Adrenal gland (tissue), 19 donors: Measurements from ENCODE around the gene CHIC2. TPM values are rescaled to one million over a fixed set of nuclear protein-coding genes. Genes with fewer than 3 reads are reported as not detected.
"Not testable (repeated sequence)": the region's sequence is repeated elsewhere in the genome, so short reads cannot be mapped to it uniquely, and the experiment has no call there.

Experiments used
- DNase-seq, 7 donors: peaks; one replicate each; pipeline ENCODE4 v3.0.0-alpha.2; 2019 to 2020
- H3K27ac ChIP-seq, 5 donors: fragments of 200-600 bp; sonication (generic) in 4 of 5; 1 replicate in 3 of 5; 2 replicates in 2 of 5; pipeline versions ENCODE4 v1.5.1 to v1.8.0; 2016 to 2020; ENCODE audit warnings: mild to moderate bottlenecking in 1 of 5
- H3K27me3 ChIP-seq: fragments of 200-600 bp; 2 replicates; pipeline ENCODE4 v1.8.0; 2021
- H3K36me3 ChIP-seq, 2 donors: fragments of 200-600 bp; replicated peaks in 1 of 2; 1 replicate in 1 of 2; 2 replicates in 1 of 2; pipeline versions ENCODE4 v1.5.1 to v1.8.0; 2018 to 2022
- H3K4me1 ChIP-seq, 2 donors: fragments of 200-600 bp; replicated peaks in 1 of 2; 1 replicate in 1 of 2; 2 replicates in 1 of 2; pipeline versions ENCODE4 v1.5.1 to v1.8.0; 2018 to 2021
- H3K4me3 ChIP-seq, 4 donors: fragments of 200-600 bp; sonication (generic) in 3 of 4; one replicate each; pipeline ENCODE4 v1.5.1; 2016 to 2018
- H3K9me3 ChIP-seq, 3 donors: fragments of 200-600 bp; sonication (generic) in 1 of 3; replicated peaks in 1 of 3; 1 replicate in 2 of 3; 2 replicates in 1 of 3; pipeline versions ENCODE4 v1.5.1 to v1.8.0; 2016 to 2021
- CTCF ChIP-seq, 6 experiments: fragments of 450-650 bp in 4 of 6; fragments of 200-600 bp in 2 of 6; sonication (generic) in 1 of 6; IDR thresholded peaks; 1 replicate in 5 of 6; 2 replicates in 1 of 6; pipeline versions ENCODE4 v1.5.1 to v1.8.0; 2016 to 2021; ENCODE audit warnings: antibody characterized with exemption in 6 of 6, mild to moderate bottlenecking in 2 of 6, moderate library complexity in 1 of 6
- POLR2A ChIP-seq, 2 donors: fragments of 450-650 bp; IDR thresholded peaks; one replicate each; pipeline ENCODE4 v1.6.1; 2017; ENCODE audit warnings: antibody characterized with exemption in 2 of 2, mild to moderate bottlenecking in 2 of 2, moderate library complexity in 1 of 2
- WGBS, 4 donors: extraction: QIAGEN DNeasy Blood & Tissue Kit in 2 of 4; methylation state at CpG; one replicate each; pipeline versions ENCODE4 v1.1.5 to v1.1.7; 2013 to 2017; 5-methylcytosine and 5-hydroxymethylcytosine counted together
- intact Hi-C, 2 donors: fragments of 100-400 bp; cut with DNase I; formaldehyde crosslinking; loops; one replicate each; pipeline versions ENCODE4 v1.14.1 to v1.15.0; 2022 to 2023
- long read RNA-seq, 10 donors: library from polyadenylated mRNA in 3 of 10; unstranded in 2 of 10; stranded (forward) in 1 of 10; transcript quantifications; one replicate each; pipeline ENCODE4 v2.0.0 and lab custom pipeline, GENCODE V29; 2021 to 2026
- polyA plus RNA-seq, 3 donors: library from polyadenylated mRNA; stranded (reverse); fragments of 200-250 nt in 2 of 3; fragments of 350-450 nt in 1 of 3; fragmentation: Illumina TruSeq in 1 of 3; extraction: RNeasy Lipid Tissue Mini Kit (QIAGEN cat#74804) in 1 of 3; gene quantifications; one replicate each; pipeline ENCODE4 v1.2.3, GENCODE V29; 2013 to 2014
- total RNA-seq, 9 donors: library from RNA; depleted of rRNA in 4 of 9; stranded (reverse); fragments of >200 nt in 4 of 9; fragments of 120-200 nt in 1 of 9; fragmentation: NEBNext Ultra II Directional in 1 of 9; extraction: Animal tissue kit (Norgen Biotek cat#: 25700) in 1 of 9; gene quantifications; one replicate each; pipeline versions ENCODE4 v1.1.0 to v1.2.4, GENCODE V29; 2013 to 2023
- donor health status: healthy with polysubstance abuse.
- donor health status: Bipolar disorder and iron deficiency.
- donor health status: DM: yes; HTN: yes; CAD: no.
- donor health status: DM: no; HTN: no; CAD: no.
- donor health status: DM: no; HTN: no; CAD: no.
- donor health status: DM: yes; HTN: yes; CAD: no.

Gene CHIC2
- total RNA-seq (10 to 100 TPM; 19.7 to 68.0 (median 29.0) TPM), polyA plus RNA-seq (10 to 100 TPM in 2 of 3 donors, 1 to 10 TPM in 1; 9.7 to 18.6 (median 14.6) TPM)
- long read RNA-seq, donor 1, transcript CHIC2-201 (6 exons, 1,194 nt), result major isoform, 10 of 10 reads
- long read RNA-seq, donor 1, partial matches to known transcripts, result 0 of 10 reads
- long read RNA-seq, donor 1, other reads (novel, unspliced or antisense), result 0 of 10 reads
- long read RNA-seq, donor 2, transcript CHIC2-201 (6 exons, 1,194 nt), result major isoform, 18 of 18 reads
- long read RNA-seq, donor 2, partial matches to known transcripts, result 0 of 18 reads
- long read RNA-seq, donor 2, other reads (novel, unspliced or antisense), result 0 of 18 reads
- long read RNA-seq, donor 3, transcript CHIC2-201 (6 exons, 1,194 nt), result major isoform, 12 of 12 reads
- long read RNA-seq, donor 3, partial matches to known transcripts, result 0 of 12 reads
- long read RNA-seq, donor 3, other reads (novel, unspliced or antisense), result 0 of 12 reads
- long read RNA-seq, donor 4, transcript CHIC2-201 (6 exons, 1,194 nt), result major isoform, 26 of 29 reads
- long read RNA-seq, donor 4, partial matches to known transcripts, result 1 of 29 reads
- long read RNA-seq, donor 4, other reads (novel, unspliced or antisense), result 1 of 29 reads
- long read RNA-seq, donor 5, transcript CHIC2-201 (6 exons, 1,194 nt), result major isoform, 46 of 55 reads
- long read RNA-seq, donor 5, partial matches to known transcripts, result 0 of 55 reads
- long read RNA-seq, donor 5, other reads (novel, unspliced or antisense), result 5 of 55 reads
- long read RNA-seq, donor 6, transcript CHIC2-201 (6 exons, 1,194 nt), result major isoform, 16 of 20 reads
- long read RNA-seq, donor 6, partial matches to known transcripts, result 0 of 20 reads
- long read RNA-seq, donor 6, other reads (novel, unspliced or antisense), result 3 of 20 reads
- long read RNA-seq, donor 7, transcript CHIC2-201 (6 exons, 1,194 nt), result major isoform, 9 of 9 reads
- long read RNA-seq, donor 7, partial matches to known transcripts, result 0 of 9 reads
- long read RNA-seq, donor 7, other reads (novel, unspliced or antisense), result 0 of 9 reads
- long read RNA-seq, donor 8, transcript CHIC2-201 (6 exons, 1,194 nt), result major isoform, 10 of 10 reads
- long read RNA-seq, donor 8, partial matches to known transcripts, result 0 of 10 reads
- long read RNA-seq, donor 8, other reads (novel, unspliced or antisense), result 0 of 10 reads
- long read RNA-seq, donor 9, transcript CHIC2-201 (6 exons, 1,194 nt), result major isoform, 14 of 14 reads
- long read RNA-seq, donor 9, partial matches to known transcripts, result 0 of 14 reads
- long read RNA-seq, donor 9, other reads (novel, unspliced or antisense), result 0 of 14 reads
- long read RNA-seq, donor 10, transcript CHIC2-201 (6 exons, 1,194 nt), result major isoform, 10 of 10 reads
- long read RNA-seq, donor 10, partial matches to known transcripts, result 0 of 10 reads
- long read RNA-seq, donor 10, other reads (novel, unspliced or antisense), result 0 of 10 reads

GRCh38 chr4:54064317-54065111 is at the start of gene CHIC2:
CHIC2 (minus strand) TSS chr4:54064605; CDS start chr4:54064300, 305 bp downstream.
- peak; percentile 97 to 99 for TF ChIP-seq POLR2A (IDR thresholded peaks at IDR 0.05)
- TF ChIP-seq CTCF (IDR thresholded peaks at IDR 0.05), result peak in 1 of 6 experiments; percentile 1
- Histone ChIP-seq H3K4me1 (peaks cover 26 to 47% of the 10 kb centered on the region in 2 donors), H3K4me3 (peak within 1 kb of the TSS; percentile 85 to 98 (median 94)), H3K27ac (peak within 1 kb of the TSS; percentile 87 to 99 (median 94)), H3K9me3 (no peaks in the 10 kb centered on the region), H3K36me3 (no peaks in the 10 kb centered on the region), H3K27me3 (no peaks in the 10 kb centered on the region)
- intact Hi-C loops, result no loop called here
- 0 to 4% (median 1%) methylated on average over 3 to 87 of the region's 87 CpGs for WGBS, 4 donors
- DNase-seq, result peak; percentile 96 to 98 (median 96)

DNA sequence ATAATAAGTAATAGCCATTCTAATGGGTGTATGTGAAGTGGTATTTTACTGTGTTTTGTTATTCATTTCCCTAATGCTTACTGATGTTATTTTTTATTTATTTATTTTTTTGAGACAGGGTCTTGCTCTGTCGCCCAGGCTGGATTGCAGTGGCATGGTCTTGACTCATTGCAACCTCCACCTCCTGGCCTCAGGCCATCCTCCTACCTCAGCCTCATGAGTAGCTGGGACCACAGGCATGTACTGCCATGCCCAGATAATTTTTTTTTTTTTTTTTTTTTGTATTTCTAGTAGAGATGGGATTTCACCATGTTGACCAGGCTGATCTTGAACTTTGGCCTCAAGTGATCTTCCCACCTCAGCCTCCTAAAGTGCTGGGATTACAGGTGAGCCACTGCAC is 48.8 kb upstream of the CHIC2 start:
- H3K9me3 ChIP-seq, DNase-seq, H3K36me3 ChIP-seq, H3K4me3 ChIP-seq, H3K27ac ChIP-seq, H3K4me1 ChIP-seq, intact Hi-C loops: not testable (repeated sequence)
- WGBS, 4 donors, result 82 to 100% (median 87%) methylated on average over 1 of the region's 1 CpG
- H3K27me3 ChIP-seq, result peaks cover 24% of the 10 kb centered on the region

GRCh38 chr4:54110019-54110416 is 45.6 kb upstream of the CHIC2 start:
- intact Hi-C loops, result no loop called here
- H3K36me3 ChIP-seq, result no peaks in the 10 kb centered on the region
- H3K27ac ChIP-seq, result no peak overlapping the region
- no peak for TF ChIP-seq CTCF (IDR thresholded peaks at IDR 0.05)
- no peak for TF ChIP-seq POLR2A (IDR thresholded peaks at IDR 0.05)
- H3K27me3 ChIP-seq, result peaks cover 30% of the 10 kb centered on the region
- H3K4me1 ChIP-seq, result peaks cover 0 to 8% of the 10 kb centered on the region in 2 donors
- WGBS, 4 donors, result 20 to 27% (median 25%) methylated on average over 10 of the region's 10 CpGs
- DNase-seq, result no peak
- H3K4me3 ChIP-seq, result peak overlapping the region in 1 of 4 donors; percentile 30
- H3K9me3 ChIP-seq, result no peaks in the 10 kb centered on the region
